A673 (cell line): ENCODE results near the gene HSPA1A. TPM values are rescaled to one million over a fixed set of nuclear protein-coding genes. Genes with fewer than 3 reads are reported as not detected.

Source experiments
- BruUV-seq: library from RNA; stranded (reverse); fragments of 400-500 nt; replicated peaks from 2 replicates; lab custom pipeline; 2021; lab: Mats Ljungman, UMichigan
- CTCF ChIA-PET: fragments of 300-600 bp; sonication (Branson Sonifier 250); formaldehyde crosslinking; loops from one replicate; lab custom pipeline; 2022; ENCODE audit warnings: antibody characterized with exemption; lab: Charles Lee
- POLR2A ChIA-PET: fragments of 300-600 bp; sonication (Branson Sonifier 250); formaldehyde crosslinking; loops from one replicate; lab custom pipeline; 2022; ENCODE audit warnings: antibody characterized with exemption; ENCODE audit not compliant: low non-redundant PET; lab: Charles Lee
- DNase-seq: peaks from one replicate; pipeline ENCODE4 v3.0.0-alpha.2; 2015; ENCODE audit warnings: low spot score
- H3K27ac ChIP-seq: fragments of 200-600 bp; sonication (generic); 2 replicates; pipeline ENCODE4 v1.5.1; 2016; ENCODE audit warnings: mixed run types, low read depth, mild to moderate bottlenecking, mixed read lengths, antibody characterized with exemption, low read length; ENCODE audit not compliant: poor library complexity, severe bottlenecking
- H3K27me3 ChIP-seq: fragments of 200-600 bp; sonication (generic); replicated peaks from 2 replicates; pipeline ENCODE4 v1.6.1; 2017; ENCODE audit warnings: mixed run types, low read depth, mild to moderate bottlenecking, mixed read lengths, antibody characterized with exemption, low read length; ENCODE audit not compliant: insufficient read depth, poor library complexity
- H3K36me3 ChIP-seq: fragments of 200-600 bp; sonication (generic); 2 replicates; pipeline ENCODE4 v1.6.1; 2016; ENCODE audit warnings: mixed run types, mild to moderate bottlenecking, mixed read lengths, antibody characterized with exemption, low read length; ENCODE audit not compliant: insufficient read depth, poor library complexity, severe bottlenecking
- H3K4me1 ChIP-seq: fragments of 200-600 bp; sonication (generic); 2 replicates; pipeline ENCODE4 v1.6.1; 2017; ENCODE audit warnings: mixed run types, mild to moderate bottlenecking, mixed read lengths, antibody characterized with exemption, low read length; ENCODE audit not compliant: insufficient read depth, poor library complexity, severe bottlenecking
- H3K4me3 ChIP-seq: fragments of 200-600 bp; sonication (generic); 2 replicates; pipeline ENCODE4 v1.5.1; 2016; ENCODE audit warnings: low read depth, mixed run types, mild to moderate bottlenecking, mixed read lengths, low read length; ENCODE audit not compliant: poor library complexity, severe bottlenecking
- H3K9me3 ChIP-seq: fragments of 200-600 bp; sonication (generic); 2 replicates; pipeline ENCODE4 v1.6.1; 2016; ENCODE audit warnings: mixed run types, low read depth, mild to moderate bottlenecking, mixed read lengths, antibody characterized with exemption, low read length; ENCODE audit not compliant: poor library complexity, severe bottlenecking
- CTCF ChIP-seq: fragments of 300-800, 200-600 bp; sonication (generic); conservative IDR thresholded peaks from 2 replicates; pipeline ENCODE4 v1.5.1; 2017; ENCODE audit warnings: low read depth, mild to moderate bottlenecking, antibody characterized with exemption, low read length, moderate library complexity, mixed read lengths
- EZH2 ChIP-seq: fragments of 200-600 bp; sonication (generic); IDR thresholded peaks from 2 replicates; pipeline ENCODE4 v1.6.1; 2017; ENCODE audit warnings: borderline replicate concordance, low read depth, mild to moderate bottlenecking, mixed read lengths, antibody characterized with exemption, low read length; ENCODE audit not compliant: poor library complexity, severe bottlenecking
- intact Hi-C: fragments of 100-400 bp; cut with micrococcal nuclease; formaldehyde crosslinking; loops from one replicate; pipeline ENCODE4 v1.10.0; 2022; ENCODE audit not compliant: unreplicated experiment
- total RNA-seq: library from RNA; stranded (reverse); gene quantifications from 2 replicates; pipeline ENCODE4 v1.2.3, GENCODE V29; 2021

Gene HSPA1A
- total RNA-seq, 1 experiment from 2014 or later: 129 TPM

GRCh38 chr6:31834367-31835250 is 19.3 kb downstream of the HSPA1A start:
- BruUV-seq: no TSS peak
- Histone ChIP-seq H3K36me3 (peaks cover 38% of the 10 kb centered on the region), H3K9me3 (no peaks in the 10 kb centered on the region), H3K4me3 (peak overlapping the region; percentile 74), H3K27ac (peak overlapping the region; percentile 98), H3K4me1 (peaks cover 25% of the 10 kb centered on the region), H3K27me3 (no peaks in the 10 kb centered on the region)
- TF ChIP-seq EZH2 (no peak), CTCF (no peak)
- ChIA-PET CTCF (no interaction called here), POLR2A (no interaction called here)
- DNase-seq: peak; percentile 90
- intact Hi-C loops: loop anchor here (2.0 to 5.0 kb wide), 3 partner anchors 42 to 292 kb away; partner anchors contain the start of genes DDX39B and GPANK1

- no peak for TF ChIP-seq CTCF
- no peak for TF ChIP-seq EZH2
- peak overlapping the region; percentile 98 for H3K27ac ChIP-seq
- no peaks in the 10 kb centered on the region for H3K27me3 ChIP-seq
- H3K36me3 ChIP-seq: peaks cover 52% of the 10 kb centered on the region
- intact Hi-C loops: no loop called here
- no TSS peak for BruUV-seq
- CTCF ChIA-PET: interaction anchor here (0.7 kb wide), 1 partner anchor 103 kb away, joined by 11 read pairs; no protein-coding TSS in a partner anchor
- POLR2A ChIA-PET: interaction anchor here (0.6 to 0.7 kb wide), 2 partner anchors 13 to 233 kb away, joined by 3 to 10 read pairs; no protein-coding TSS in a partner anchor
- no peaks in the 10 kb centered on the region for H3K9me3 ChIP-seq
- DNase-seq: no peak
- H3K4me3 ChIP-seq: peak overlapping the region; percentile 74
- peaks cover 25% of the 10 kb centered on the region for H3K4me1 ChIP-seq
Measured at GRCh38 chr6:31836047-31836473, 20.7 kb downstream of the HSPA1A start.

GRCh38 chr6:31836474-31837368 is 21.4 kb downstream of the HSPA1A start:
- peaks cover 54% of the 10 kb centered on the region for H3K36me3 ChIP-seq
- TF ChIP-seq CTCF: no peak
- no peak for TF ChIP-seq EZH2
- H3K4me3 ChIP-seq: peak overlapping the region; percentile 74
- intact Hi-C loops: no loop called here
- H3K27me3 ChIP-seq: no peaks in the 10 kb centered on the region
- peak overlapping the region; percentile 98 for H3K27ac ChIP-seq
- no TSS peak for BruUV-seq
- ChIA-PET POLR2A (interaction anchor here (0.6 kb wide), 1 partner anchor 233 kb away, joined by 3 read pairs; no protein-coding TSS in a partner anchor), CTCF (no interaction called here)
- peaks cover 19% of the 10 kb centered on the region for H3K4me1 ChIP-seq
- no peaks in the 10 kb centered on the region for H3K9me3 ChIP-seq
- no peak for DNase-seq
